IPS-NIHi7 (cell line): Measurements from ENCODE around the gene RXRA.
A peak's percentile ranks its signal among the peaks of the same experiment; 100 is the strongest.
"Not testable (repeated sequence)": the region's sequence is repeated elsewhere in the genome, so short reads cannot be mapped to it uniquely, and the experiment has no call there.

ENCODE experiments used
- DNase-seq: peaks from one replicate; pipeline ENCODE4 v3.0.0; 2012; ENCODE audit warnings: mixed read lengths; ENCODE audit errors: extremely low spot score

The RXRA gene

DNA sequence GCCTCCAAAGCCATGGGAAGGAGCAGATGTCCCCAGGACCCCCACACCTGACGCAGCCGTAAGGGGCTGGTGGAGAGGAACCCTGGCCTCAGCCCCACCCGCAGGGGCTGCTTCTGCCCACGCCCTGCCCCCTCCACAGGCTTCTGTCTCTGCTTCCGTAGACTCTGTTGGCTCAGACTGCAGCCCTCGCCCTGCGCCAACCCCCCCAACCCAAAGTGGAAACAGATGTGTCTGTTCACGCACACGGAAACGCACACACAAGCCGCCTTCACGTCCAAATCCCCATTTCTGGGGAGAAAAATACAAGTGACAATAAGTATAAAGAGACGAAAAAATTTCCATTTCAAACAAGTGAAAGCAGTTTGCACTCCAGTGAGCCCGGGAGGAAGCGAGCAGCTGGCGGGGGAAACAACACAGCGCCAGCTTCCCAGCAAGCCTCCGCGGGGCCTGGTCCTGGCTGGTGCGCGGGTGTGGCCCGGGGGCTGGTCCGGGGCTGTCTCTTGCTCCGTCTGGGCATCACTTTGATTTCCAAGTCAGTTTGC, 32.6 kb upstream of the RXRA start:
- DNase-seq: no peak

- DNase-seq: no peak
Observed at GRCh38 chr9:134294153-134295071, 31.8 kb upstream of the RXRA start.

- DNase-seq: peak; percentile 51
Observed at GRCh38 chr9:134295101-134295745, 31.0 kb upstream of the RXRA start.

GRCh38 chr9:134295746-134296250, 30.5 kb upstream of the RXRA start:
- no peak for DNase-seq

- DNase-seq: no peak
Observed at GRCh38 chr9:134296301-134297082, 29.8 kb upstream of the RXRA start.

DNA sequence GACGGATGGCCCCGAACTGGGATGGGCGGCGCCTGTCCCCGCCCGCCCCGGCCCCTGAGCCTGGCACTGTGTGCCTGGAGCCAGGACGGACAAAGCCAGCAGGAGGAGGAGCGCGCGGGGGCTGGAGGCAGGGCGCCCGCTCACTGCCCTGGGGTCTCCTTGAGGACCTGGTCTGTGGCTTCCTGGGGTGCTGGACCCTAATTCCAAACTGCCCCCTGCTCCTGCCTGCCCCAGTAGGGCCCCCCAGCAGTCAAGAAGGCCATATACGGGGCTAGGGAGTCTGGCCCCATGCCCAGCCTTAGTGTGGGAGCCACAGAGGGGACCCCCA, 29.2 kb upstream of the RXRA start:
- DNase-seq: no peak

DNA sequence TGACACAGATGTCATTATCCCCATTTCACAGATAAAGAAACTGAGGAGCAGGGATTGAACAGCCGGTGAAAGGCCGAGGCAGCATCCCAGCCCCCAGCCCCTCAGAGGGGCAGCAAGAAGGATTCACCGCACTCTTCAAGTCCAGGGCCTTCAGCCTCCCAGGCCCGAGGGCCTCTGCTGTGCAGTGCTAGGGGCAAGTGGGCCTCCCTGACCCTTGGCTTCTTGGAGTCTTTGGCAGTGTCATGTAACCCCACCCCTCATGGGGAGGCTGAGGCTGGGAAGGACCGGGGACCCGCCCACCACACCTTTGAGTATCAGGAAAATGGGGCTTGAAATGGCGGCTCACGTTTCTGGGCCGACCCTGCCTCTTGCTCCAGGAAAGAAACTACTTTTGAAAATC, 28.7 kb upstream of the RXRA start:
- no peak for DNase-seq

DNA sequence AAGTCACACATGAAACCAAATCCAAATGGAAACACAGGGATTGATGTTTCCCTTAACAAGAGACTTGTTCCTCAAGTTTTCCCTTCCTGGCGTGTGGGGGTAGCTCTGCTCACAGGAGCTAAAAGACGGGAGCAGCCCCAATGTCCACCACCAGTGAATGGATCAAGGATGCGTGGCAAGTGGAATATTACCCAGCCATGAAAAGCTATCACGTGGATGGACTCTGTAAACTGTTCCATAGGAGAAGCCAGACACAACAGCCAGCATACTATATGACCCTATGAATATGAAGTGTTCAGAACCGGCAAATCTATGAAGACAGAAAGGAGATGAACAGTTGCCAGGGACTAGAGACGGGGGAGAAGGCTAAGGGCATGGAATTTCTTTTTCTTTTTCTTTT, 28.3 kb upstream of the RXRA start:
- DNase-seq: no peak

DNA sequence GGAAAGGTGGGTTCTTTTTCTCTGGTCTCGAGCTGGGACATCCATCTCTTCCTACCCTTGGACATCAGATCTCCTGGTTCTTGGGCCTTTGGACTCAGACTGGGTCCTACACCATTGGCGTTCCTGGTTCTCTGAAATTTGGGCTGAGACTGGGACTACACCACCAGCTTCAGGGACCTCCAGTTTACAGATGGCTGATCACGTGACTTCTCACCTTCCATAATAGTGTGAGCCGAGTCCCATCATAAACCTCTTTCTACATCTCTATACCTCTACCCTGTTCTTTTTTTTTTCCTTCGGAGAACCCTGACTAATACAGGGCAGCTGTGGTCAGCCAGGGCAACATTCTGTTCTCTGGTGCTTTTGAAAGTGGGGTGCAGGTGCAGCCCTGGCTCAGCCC, 27.2 kb upstream of the RXRA start:
- DNase-seq: no peak

DNA sequence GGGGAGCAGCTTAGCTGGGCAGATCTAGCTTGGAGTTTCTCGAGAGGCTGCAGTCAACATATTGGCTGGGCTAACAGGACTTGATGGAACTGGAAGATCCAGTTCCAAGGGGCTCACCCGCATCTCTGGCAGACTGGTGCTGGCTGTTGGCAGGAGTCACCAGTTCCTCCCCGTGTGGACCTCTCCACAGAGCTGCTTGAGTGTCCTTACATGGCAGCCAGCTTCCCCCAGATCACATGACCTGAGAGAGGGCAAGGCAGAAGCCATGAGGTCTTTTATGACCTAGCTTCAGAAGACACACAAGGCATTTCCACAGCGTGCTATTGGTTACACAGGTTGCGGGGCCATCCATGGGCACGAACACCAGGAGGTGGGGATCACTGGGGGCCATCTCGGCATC, 26.4 kb upstream of the RXRA start:
- DNase-seq: no peak

DNA sequence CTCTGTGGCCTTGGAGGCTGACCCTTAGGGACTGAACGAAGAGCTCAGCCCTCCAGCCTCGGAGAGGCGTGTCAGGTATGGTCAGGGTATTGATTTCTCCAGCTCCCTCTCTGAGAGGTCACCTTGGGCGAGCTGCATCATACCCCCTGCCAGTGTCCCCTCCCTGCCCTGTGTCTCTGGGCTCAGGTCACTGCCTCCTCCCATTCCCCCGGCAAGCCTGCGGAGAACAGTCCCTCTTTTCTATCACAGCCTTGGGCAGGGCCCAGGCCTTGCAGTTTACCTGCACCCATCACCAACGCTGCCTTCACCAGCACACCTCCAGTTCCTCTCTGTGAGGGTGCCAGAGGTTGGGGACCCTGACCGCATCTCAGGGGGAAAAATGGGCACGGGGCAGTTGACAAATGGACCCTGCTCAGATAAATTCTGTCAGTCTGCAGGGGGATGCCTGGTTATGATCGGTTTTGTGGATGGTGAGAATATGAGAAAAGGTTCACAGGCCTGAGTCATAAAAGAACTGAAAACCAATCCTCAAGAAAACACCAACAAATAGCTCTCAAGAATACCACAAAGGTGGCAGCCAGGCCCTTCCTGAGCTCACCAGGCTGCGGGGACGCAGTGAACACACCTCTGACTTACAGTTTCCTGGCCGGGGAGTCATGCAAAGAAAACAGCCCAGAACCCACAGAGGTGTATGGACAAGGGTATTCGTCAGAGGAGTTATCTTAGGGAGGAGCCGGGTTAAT, 24.7 kb upstream of the RXRA start:
- no peak for DNase-seq

- DNase-seq: no peak
Observed at GRCh38 chr9:134302130-134302817, 24.0 kb upstream of the RXRA start.

DNA sequence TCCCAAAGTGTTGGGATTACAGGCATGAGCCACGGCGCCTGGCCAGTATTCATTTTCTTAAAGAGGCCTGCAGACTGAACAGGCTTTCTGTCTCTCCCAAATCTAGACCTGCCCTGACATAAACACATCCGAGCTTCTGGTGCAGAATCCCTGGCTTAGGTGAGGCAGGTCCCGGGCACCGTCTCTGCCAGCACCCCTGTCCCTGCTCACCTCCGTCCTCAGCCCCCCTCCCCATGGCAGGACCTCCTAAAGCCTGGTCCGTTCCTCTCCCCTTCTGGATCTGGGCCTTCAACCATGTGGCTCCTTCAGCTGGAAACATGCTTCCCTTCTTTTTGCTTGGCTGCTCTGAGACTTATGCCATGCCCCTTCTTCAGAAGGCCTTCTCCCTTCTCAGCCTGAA, 22.7 kb upstream of the RXRA start:
- no peak for DNase-seq

DNA sequence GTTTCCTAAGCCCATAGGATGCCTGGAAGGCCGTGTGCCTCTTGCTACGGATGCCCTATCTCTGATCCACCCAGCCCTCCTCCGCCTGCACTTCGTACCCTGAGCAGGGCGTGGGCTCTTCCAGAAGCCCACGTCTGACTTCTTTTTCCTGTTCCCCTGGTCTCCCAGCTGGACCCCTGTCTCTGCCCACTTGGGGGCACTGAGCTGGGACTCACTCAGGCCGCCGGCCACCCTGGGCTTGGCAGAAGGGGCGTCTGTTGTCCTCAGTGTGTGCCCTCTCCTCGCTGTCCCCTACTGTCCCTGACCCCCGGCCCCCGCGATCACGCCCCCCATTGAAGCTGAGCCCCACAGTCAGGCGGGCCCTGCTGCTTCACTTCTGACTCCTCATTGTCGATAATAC, 22.0 kb upstream of the RXRA start:
- DNase-seq: no peak

GRCh38 chr9:134304690-134305089, 21.6 kb upstream of the RXRA start:
- no peak for DNase-seq

- no peak for DNase-seq
Observed at GRCh38 chr9:134305533-134305932, 20.7 kb upstream of the RXRA start.

DNA sequence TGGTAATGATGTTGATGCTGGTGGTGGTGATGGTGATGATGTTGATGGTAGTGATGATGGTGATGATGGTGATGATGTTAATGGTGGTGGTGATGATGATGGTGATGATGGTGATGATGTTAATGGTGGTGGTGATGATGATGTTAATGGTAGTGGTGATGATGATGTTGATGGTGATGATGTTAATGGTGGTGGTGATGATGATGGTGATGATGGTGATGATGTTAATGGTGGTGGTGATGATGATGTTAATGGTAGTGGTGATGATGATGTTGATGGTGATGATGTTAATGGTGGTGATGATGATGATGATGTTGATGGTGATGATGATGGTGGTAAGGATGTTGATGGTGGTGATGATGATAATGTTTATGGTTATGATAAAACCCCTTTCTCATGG, 20.2 kb upstream of the RXRA start:
- DNase-seq: not testable (repeated sequence)

DNA sequence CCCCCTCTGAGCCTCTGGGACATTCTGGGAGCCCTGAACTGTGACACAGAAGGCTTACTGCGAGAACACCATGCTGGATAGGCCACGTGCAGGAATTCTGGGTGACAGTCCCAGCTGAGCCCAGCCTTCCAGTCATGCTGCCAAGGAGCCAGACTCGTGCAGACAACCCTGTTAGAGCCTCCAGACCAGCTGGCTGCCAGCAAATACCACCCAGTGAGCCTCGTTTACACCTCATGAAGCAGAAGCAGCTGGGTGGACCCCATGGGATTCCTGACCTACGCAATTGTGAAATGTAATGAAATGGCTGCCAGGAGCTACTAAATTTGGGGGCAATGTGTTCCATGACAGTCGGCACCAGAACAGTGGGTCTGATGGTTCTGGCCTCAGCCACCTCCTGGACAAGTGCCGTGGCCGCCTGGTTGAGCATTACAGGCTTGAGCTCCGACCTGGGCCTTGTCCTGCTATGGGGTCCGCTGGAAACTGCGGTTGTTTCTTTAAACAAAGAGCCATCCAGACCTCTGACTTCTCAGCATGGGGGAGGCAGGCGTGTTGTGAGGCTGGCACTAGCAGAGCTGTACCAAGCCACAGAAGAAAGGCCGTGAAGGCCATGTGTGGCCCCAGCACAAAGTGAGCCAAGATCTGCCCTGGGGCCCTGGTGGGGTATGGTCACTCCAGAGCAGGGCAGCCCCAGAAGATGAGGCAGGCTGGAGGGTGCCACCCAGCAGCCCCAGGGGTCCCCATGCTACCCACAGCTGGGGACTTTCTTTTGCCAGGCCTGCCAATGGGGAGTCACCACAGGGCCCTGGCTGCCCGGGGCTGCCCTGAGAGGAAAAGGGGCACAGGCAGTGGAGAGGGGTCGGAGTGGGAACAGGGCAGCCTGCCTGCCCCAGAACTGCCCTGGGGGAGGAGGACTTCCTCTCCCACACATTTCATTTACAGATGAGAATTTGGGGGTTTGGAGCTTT, 19.3 kb upstream of the RXRA start:
- DNase-seq: no peak
